Measurements from ENCODE around the gene MICAL2.

GRCh38 chr11:12101318-12101717 is 9.1 kb upstream of the MICAL2 start:
- TF ChIP-seq ZNF776 (tag by site-specific recombination; IDR thresholded peaks at IDR 0.05; ENCODE audit: borderline replicate concordance) (no peak), PRDM1 (tag by site-specific recombination; IDR thresholded peaks at IDR 0.05) (no peak), ZNF274 (IDR thresholded peaks at IDR 0.05; ENCODE audit: low read length) (no peak), ZNF274 (tag by site-specific recombination; IDR thresholded peaks at IDR 0.05; ENCODE audit: borderline replicate concordance) (no peak), TCF7L2 (IDR thresholded peaks at IDR 0.05; ENCODE audit: borderline replicate concordance, low read depth, low read length) (no peak), ZBTB7A (tag by site-specific recombination; IDR thresholded peaks at IDR 0.05; ENCODE audit: low read depth) (no peak), ZNF510 (tag by site-specific recombination; IDR thresholded peaks at IDR 0.05; ENCODE audit: insufficient replicate concordance) (no peak), EGR2 (tag by site-specific recombination; IDR thresholded peaks at IDR 0.05; ENCODE audit: low read depth) (no peak), ZNF580 (tag by site-specific recombination; IDR thresholded peaks at IDR 0.05) (no peak)
- TF ChIP-seq, protein P1, sequence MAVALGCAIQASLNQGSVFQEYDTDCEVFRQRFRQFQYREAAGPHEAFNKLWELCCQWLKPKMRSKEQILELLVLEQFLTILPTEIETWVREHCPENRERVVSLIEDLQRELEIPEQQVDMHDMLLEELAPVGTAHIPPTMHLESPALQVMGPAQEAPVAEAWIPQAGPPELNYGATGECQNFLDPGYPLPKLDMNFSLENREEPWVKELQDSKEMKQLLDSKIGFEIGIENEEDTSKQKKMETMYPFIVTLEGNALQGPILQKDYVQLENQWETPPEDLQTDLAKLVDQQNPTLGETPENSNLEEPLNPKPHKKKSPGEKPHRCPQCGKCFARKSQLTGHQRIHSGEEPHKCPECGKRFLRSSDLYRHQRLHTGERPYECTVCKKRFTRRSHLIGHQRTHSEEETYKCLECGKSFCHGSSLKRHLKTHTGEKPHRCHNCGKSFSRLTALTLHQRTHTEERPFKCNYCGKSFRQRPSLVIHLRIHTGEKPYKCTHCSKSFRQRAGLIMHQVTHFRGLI (tag by site-specific recombination; IDR thresholded peaks at IDR 0.05), result no peak
- TF ChIP-seq, protein P2, sequence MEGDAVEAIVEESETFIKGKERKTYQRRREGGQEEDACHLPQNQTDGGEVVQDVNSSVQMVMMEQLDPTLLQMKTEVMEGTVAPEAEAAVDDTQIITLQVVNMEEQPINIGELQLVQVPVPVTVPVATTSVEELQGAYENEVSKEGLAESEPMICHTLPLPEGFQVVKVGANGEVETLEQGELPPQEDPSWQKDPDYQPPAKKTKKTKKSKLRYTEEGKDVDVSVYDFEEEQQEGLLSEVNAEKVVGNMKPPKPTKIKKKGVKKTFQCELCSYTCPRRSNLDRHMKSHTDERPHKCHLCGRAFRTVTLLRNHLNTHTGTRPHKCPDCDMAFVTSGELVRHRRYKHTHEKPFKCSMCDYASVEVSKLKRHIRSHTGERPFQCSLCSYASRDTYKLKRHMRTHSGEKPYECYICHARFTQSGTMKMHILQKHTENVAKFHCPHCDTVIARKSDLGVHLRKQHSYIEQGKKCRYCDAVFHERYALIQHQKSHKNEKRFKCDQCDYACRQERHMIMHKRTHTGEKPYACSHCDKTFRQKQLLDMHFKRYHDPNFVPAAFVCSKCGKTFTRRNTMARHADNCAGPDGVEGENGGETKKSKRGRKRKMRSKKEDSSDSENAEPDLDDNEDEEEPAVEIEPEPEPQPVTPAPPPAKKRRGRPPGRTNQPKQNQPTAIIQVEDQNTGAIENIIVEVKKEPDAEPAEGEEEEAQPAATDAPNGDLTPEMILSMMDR (tag by site-specific recombination; IDR thresholded peaks at IDR 0.05), result no peak

All from HEK293 (cell line).